Neural progenitor cell (in vitro differentiated cells): ENCODE data around the gene LAMB1.

Experiments used
- EZH2 ChIP-seq: fragments of 200-600 bp; sonication (generic); IDR thresholded peaks from 2 replicates; pipeline ENCODE4 v1.6.1; 2017; ENCODE audit warnings: antibody characterized with exemption, mild to moderate bottlenecking, moderate library complexity
- EZH2phosphoT487 ChIP-seq: fragments of 200-600 bp; sonication (generic); IDR thresholded peaks from 2 replicates; pipeline ENCODE4 v1.6.1; 2017; ENCODE audit warnings: antibody characterized with exemption
- TF ChIP-seq, protein P1 (sequence below): fragments of 200-600 bp; sonication (generic); IDR thresholded peaks from 2 replicates; pipeline ENCODE4 v1.5.1; 2017; ENCODE audit warnings: antibody characterized with exemption, mild to moderate bottlenecking

DNA sequence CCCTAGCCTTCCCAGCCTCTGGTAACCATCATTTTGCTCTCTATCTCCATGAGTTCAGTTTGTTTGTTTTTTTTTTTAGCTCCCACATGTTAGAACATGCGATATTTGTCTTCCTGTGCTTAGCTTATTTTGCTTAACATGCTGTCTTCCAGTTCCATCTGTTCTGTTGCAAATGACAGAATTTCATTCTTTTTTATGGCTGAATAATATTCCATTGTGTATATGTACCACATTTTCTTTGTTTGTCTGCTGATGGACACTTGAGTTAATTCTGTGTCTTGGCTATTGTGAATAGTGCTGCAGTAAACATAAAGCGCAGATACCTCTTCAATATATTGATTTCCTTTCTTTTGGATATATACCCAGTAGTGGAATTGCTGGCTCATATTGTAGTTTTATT is 91.0 kb downstream of the LAMB1 start:
- TF ChIP-seq, protein P1, sequence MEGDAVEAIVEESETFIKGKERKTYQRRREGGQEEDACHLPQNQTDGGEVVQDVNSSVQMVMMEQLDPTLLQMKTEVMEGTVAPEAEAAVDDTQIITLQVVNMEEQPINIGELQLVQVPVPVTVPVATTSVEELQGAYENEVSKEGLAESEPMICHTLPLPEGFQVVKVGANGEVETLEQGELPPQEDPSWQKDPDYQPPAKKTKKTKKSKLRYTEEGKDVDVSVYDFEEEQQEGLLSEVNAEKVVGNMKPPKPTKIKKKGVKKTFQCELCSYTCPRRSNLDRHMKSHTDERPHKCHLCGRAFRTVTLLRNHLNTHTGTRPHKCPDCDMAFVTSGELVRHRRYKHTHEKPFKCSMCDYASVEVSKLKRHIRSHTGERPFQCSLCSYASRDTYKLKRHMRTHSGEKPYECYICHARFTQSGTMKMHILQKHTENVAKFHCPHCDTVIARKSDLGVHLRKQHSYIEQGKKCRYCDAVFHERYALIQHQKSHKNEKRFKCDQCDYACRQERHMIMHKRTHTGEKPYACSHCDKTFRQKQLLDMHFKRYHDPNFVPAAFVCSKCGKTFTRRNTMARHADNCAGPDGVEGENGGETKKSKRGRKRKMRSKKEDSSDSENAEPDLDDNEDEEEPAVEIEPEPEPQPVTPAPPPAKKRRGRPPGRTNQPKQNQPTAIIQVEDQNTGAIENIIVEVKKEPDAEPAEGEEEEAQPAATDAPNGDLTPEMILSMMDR = no peak
- TF ChIP-seq EZH2phosphoT487 = no peak
- no peak for TF ChIP-seq EZH2
